Fibroblast of the conjunctiva (primary cell): ENCODE data around the gene SLC29A4.
"Not testable (repeated sequence)": the region's sequence is repeated elsewhere in the genome, so short reads cannot be mapped to it uniquely, and the experiment has no call there.

Experiments used
- DNase-seq: peaks from one replicate; pipeline ENCODE4 v3.0.0-alpha.2; 2010; ENCODE audit warnings: low read depth

The SLC29A4 gene

GRCh38 chr7:5296015-5296610 is 13.4 kb downstream of the SLC29A4 start:
- no peak for DNase-seq

- no peak for DNase-seq
These were observed 14.0 kb downstream of the SLC29A4 start for GRCh38 chr7:5296611-5297226.

- no peak for DNase-seq
These were observed 17.6 kb downstream of the SLC29A4 start for GRCh38 chr7:5300366-5300765.

DNA sequence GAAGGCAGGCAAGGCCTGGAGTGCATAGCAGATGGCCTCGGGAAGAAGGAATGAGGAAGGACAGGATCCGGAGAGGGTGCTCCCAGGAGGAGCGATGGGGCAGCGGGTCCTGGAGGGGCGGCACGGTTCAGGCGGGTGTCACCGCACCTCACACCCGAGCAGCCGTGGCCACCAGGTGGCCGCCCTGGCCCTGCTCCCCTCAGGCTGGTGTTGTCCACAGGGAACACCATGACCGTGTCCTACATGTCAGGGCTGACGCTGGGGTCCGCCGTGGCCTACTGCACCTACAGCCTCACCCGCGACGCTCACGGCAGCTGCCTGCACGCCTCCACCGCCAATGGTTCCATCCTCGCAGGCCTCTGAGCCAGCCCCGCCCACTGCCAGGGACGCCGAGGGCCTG is 19.8 kb downstream of the SLC29A4 start:
- no peak for DNase-seq

GRCh38 chr7:5303061-5303460 is 20.3 kb downstream of the SLC29A4 start:
- DNase-seq = no peak

GRCh38 chr7:5303591-5304505 is 21.1 kb downstream of the SLC29A4 start:
- DNase-seq = no peak

DNA sequence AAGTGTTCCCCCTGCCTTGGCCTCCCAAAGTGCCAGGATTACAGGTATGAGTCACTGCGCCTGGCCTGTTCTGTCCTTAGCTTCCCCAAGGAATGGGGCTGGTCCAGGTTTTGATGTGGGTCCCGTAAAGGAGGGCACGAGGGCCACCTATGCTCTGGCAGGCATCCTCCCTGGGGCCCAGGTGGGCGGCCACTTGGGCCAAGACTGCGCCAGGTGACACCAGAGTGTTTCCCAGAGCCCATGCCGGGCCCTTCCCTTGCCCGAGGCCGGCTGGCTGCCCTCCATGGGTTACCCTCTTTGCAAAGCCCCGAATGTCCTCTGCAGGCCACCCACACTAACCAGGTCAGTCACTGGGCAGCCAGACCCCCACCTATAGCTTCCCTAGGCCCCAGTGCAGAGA is 22.3 kb downstream of the SLC29A4 start:
- DNase-seq = not testable (repeated sequence)

GRCh38 chr7:5307221-5308142 is 24.7 kb downstream of the SLC29A4 start:
- not testable (repeated sequence) for DNase-seq

DNA sequence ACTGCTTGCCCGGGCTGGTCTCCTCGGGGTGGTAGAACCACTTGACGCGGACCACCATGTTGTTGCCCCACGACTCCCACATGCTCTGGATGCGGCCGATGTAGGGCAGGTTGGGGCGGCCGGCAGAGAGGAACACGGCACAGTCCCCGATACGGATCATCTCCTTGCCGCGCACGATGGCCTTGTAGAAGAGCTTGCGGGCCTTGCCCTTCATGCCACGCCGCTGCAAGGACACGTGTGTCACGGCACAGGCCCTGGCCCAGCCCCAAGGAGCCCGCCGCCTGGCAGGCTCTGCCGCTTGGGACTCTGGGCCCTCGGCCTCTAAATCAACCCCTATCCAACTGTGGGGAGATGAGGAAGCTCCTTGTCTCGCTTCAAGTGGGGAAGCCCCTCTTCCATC is 26.4 kb downstream of the SLC29A4 start:
- no peak for DNase-seq

- DNase-seq = no peak
These were observed 28.2 kb downstream of the SLC29A4 start for GRCh38 chr7:5310822-5311405.

DNA sequence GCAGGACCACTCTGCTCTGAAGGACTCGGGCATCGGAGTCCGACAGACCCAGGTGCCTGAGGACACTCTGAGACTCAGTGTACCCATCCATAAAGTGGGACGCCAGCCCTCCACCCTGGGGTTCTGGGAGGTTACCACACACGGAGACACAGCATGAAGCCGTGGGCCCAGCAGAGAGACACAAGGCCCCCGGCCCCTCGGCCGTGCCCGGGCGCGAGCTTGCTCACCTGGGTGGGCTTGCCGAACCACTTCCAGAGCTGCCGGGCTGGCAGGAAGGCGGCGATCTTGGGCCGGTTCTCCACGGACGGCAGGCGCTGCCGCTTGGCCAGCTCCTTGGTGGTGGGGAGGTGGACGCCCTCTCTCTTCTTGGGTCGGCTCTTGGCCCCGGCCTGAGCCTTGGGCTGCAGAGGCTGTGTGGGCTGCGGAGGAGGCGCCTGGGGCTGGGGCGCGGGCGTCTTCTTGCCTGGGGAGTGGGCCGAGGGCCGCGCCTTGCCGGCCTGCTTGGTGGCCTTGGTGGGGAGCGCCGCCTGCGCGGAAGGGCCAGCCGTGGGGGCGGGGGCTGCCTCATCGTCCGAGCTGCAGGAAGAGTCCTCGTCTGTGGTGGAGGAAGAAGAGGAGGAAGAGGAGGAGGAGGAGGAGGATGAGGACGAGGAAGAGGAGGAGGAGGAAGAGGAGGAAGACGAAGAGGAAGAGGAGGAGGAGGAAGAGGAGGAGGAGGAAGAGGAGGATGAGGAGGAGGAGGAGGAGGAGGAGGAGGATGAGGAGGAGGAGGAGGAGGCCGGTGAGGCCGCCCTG is 29.7 kb downstream of the SLC29A4 start:
- not testable (repeated sequence) for DNase-seq

GRCh38 chr7:5313076-5313885 is 30.5 kb downstream of the SLC29A4 start:
- DNase-seq = not testable (repeated sequence)

GRCh38 chr7:5314864-5315263 is 32.1 kb downstream of the SLC29A4 start:
- no peak for DNase-seq

DNA sequence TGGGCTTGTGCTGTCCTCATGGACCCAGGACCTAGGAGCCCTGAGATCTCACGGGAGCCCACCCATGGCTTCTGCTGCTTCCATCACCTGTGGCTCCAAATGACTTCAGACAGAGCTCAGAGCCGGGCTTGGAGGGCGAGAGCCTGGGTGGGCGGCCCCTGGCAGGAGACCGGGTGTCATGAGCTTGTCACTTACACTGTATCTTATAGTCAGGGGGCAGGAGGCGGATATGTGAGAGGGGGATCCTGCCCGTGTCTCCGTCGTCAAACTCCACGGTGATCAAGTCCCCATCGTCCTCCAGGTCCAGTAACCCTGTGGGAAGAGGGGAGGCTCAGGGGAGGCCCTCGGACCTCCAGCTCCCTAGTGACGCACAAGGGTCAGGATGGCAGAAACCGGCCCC is 33.0 kb downstream of the SLC29A4 start:
- no peak for DNase-seq

GRCh38 chr7:5318613-5319012 is 35.9 kb downstream of the SLC29A4 start:
- not testable (repeated sequence) for DNase-seq

- DNase-seq = no peak
These were observed 37.6 kb downstream of the SLC29A4 start for GRCh38 chr7:5320391-5320790.

DNA sequence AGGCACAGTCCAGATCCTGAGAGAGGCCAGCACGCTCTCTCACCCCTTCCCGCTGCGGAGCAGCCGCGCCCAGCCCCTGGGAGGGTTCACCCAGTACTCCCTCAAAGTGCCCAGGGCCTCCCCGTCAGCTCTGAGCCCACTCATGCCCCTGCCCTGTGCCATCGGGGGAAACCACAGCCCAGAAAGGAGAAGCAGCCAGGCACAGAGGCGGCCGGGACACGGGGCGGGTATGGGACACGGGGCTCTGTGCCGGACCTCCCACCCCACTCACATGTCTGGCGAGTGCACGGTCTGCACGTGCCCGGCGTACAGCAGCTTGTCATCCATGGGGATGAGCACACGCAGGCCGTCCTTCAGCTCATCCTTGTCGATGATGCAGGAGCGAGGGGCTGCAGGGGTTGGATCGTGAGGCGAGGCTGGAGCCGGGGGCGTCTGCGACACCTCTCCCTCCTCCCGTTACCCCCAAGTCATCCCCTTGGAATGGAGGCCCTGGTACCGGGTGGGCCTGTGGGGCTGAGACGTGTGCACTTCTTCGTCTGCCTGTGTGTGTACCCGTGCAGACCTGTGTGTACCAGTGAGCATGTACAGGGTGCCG is 38.2 kb downstream of the SLC29A4 start:
- DNase-seq = no peak

DNA sequence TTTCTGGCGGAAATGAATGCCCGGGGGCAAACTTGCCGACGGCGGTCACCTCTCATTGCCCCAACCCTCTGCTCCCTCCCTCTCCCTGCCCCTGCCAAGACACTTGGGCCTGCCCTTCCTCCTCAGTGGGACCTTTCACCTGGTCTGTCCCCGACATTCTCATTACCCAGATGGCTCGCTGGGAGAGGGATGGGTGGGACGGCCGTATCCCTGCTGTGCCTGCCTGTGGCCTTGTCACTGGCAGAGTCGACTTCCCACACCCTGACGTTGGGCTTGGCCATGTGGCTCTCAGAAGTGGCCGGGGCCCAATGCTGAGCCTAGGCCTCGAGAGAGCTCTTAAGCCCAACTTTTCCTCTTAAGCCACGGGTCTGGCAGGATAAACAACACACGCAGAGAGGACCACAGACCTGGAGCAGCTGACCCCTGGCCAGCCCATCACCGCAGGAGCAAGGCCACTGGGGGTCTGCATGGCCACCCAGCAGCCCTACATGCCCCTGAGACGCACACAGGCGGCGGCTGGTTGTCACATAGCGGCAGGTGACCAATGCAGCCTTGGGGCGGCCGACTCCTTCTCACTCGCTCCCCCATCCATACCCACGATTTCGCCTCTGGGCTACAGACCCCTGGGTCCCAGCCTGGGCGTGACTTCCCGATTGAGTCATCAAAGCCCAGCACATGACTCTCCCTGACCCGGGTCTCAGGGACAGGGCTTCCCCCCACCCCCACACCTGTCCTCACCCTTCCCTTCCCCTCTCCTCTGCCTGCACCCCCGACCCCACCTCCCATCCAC is 40.1 kb downstream of the SLC29A4 start:
- DNase-seq = no peak
